OCI-LY1 (cell line): Measurements from ENCODE around the gene IMPG2.

Experiments used
- EZH2 ChIP-seq: fragments of 200-600 bp; sonication (generic), shearing (Covaris generic); IDR thresholded peaks from 2 replicates; pipeline ENCODE4 v1.8.0; 2017; ENCODE audit warnings: borderline replicate concordance, mixed run types, mild to moderate bottlenecking, antibody characterized with exemption, low read length, moderate library complexity, mixed read lengths
- TF ChIP-seq, protein P1 (sequence below): fragments of 200-600 bp; sonication (generic), shearing (Covaris generic); IDR thresholded peaks from 2 replicates; pipeline ENCODE4 v1.5.1; 2017; ENCODE audit warnings: mild to moderate bottlenecking, antibody characterized with exemption, low read length, moderate library complexity, mixed read lengths

DNA sequence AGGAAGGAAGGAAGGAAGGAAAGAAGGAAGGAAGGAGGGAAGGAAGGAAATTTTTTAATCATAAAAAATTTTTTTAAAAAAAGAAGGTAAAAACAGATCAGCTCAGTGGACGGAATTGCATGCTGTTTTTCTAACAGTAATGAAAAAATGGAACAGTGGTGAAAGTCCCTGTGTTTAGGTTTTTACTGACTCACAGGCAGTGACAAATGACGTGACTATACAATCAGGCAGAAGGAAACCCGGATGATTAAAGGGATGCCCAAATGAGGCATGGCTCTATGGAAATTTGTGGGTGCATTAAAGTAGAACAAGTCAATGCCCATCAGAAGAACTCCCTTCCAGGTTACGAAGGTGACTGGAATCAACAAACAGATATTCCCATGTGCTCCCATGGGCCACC is 135.0 kb downstream of the IMPG2 start:
- TF ChIP-seq, protein P1, sequence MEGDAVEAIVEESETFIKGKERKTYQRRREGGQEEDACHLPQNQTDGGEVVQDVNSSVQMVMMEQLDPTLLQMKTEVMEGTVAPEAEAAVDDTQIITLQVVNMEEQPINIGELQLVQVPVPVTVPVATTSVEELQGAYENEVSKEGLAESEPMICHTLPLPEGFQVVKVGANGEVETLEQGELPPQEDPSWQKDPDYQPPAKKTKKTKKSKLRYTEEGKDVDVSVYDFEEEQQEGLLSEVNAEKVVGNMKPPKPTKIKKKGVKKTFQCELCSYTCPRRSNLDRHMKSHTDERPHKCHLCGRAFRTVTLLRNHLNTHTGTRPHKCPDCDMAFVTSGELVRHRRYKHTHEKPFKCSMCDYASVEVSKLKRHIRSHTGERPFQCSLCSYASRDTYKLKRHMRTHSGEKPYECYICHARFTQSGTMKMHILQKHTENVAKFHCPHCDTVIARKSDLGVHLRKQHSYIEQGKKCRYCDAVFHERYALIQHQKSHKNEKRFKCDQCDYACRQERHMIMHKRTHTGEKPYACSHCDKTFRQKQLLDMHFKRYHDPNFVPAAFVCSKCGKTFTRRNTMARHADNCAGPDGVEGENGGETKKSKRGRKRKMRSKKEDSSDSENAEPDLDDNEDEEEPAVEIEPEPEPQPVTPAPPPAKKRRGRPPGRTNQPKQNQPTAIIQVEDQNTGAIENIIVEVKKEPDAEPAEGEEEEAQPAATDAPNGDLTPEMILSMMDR: no peak
- TF ChIP-seq EZH2: no peak
